Gastrocnemius medialis (tissue), 4 donors: ENCODE measurements around the gene SPG7. TPM values are rescaled to one million over a fixed set of nuclear protein-coding genes. Genes with fewer than 3 reads are reported as not detected.
A peak's percentile ranks its signal among the peaks of the same experiment; 100 is the strongest.
"Not testable (repeated sequence)": the region's sequence is repeated elsewhere in the genome, so short reads cannot be mapped to it uniquely, and the experiment has no call there.

ENCODE experiments used
- ATAC-seq, 2 donors: fragments of 150-250 bp; one replicate each; pipeline ENCODE4 v1.9.1; 2016
- DNase-seq, 2 donors: peaks; one replicate each; pipeline ENCODE4 v3.0.0-alpha.2; 2019
- H3K27ac ChIP-seq, 4 donors: fragments of 200-600 bp; sonication (generic); 1 replicate in 1 of 4; 2 replicates in 3 of 4; pipeline ENCODE4 v1.5.1; 2016 to 2018; ENCODE audit warnings: mild to moderate bottlenecking in 2 of 4, moderate library complexity in 1 of 4
- H3K27me3 ChIP-seq, 3 donors: fragments of 200-600 bp; sonication (generic) in 2 of 3; 1 replicate in 1 of 3; 2 replicates in 2 of 3; pipeline versions ENCODE4 v1.5.1 to v1.6.0; 2016 to 2019; ENCODE audit warnings: mild to moderate bottlenecking in 1 of 3, moderate library complexity in 1 of 3
- H3K36me3 ChIP-seq, 2 donors: fragments of 200-600 bp; sonication (generic) in 1 of 2; one replicate each; pipeline ENCODE4 v1.5.1; 2017 to 2018
- H3K4me1 ChIP-seq, 2 donors: fragments of 200-600 bp; sonication (generic) in 1 of 2; one replicate each; pipeline ENCODE4 v1.5.1; 2016 to 2017; ENCODE audit warnings: mild to moderate bottlenecking in 2 of 2
- H3K4me3 ChIP-seq, 4 donors: fragments of 200-600 bp; sonication (generic) in 3 of 4; 1 replicate in 1 of 4; 2 replicates in 3 of 4; pipeline ENCODE4 v1.5.1; 2016 to 2019; ENCODE audit warnings: mild to moderate bottlenecking in 2 of 4
- H3K9me3 ChIP-seq, 3 donors: fragments of 200-600 bp; sonication (generic) in 2 of 3; 1 replicate in 1 of 3; 2 replicates in 2 of 3; pipeline ENCODE4 v1.5.1; 2016 to 2019
- POLR2A ChIP-seq, 2 donors: fragments of 450-650 bp; IDR thresholded peaks; one replicate each; pipeline ENCODE4 v1.6.1; 2017; ENCODE audit warnings: antibody characterized with exemption in 2 of 2, mild to moderate bottlenecking in 2 of 2, moderate library complexity in 2 of 2
- in situ Hi-C, 4 donors: fragments of 200-750 bp; cut with MboI; loops; one replicate each; pipeline versions ENCODE4 v1.15.0 to v1.8.0; 2017; ENCODE audit warnings: low sequenced_read_pairs in 4 of 4
- intact Hi-C: fragments of 100-400 bp; cut with DNase I; formaldehyde crosslinking; loops from one replicate; pipeline ENCODE4 v1.15.1; 2023; ENCODE audit warnings: low total_unique reads
- total RNA-seq, 4 donors: library from RNA; depleted of rRNA; stranded (reverse); fragments of >200 nt; gene quantifications; one replicate each; pipeline versions ENCODE4 v1.1.0 to v1.2.3, GENCODE V29; 2016
- TF ChIP-seq, protein P1 (sequence below), 5 experiments: fragments of 450-650 bp in 3 of 5; fragments of 200-600 bp in 2 of 5; sonication (generic) in 2 of 5; IDR thresholded peaks in 4 of 5; conservative IDR thresholded peaks in 1 of 5; 1 replicate in 4 of 5; 2 replicates in 1 of 5; pipeline ENCODE4 v1.5.1; 2016 to 2019; ENCODE audit warnings: antibody characterized with exemption in 5 of 5, mild to moderate bottlenecking in 3 of 5, moderate library complexity in 3 of 5

SPG7 gene
- total RNA-seq: 100 to 1,000 TPM in 2 of 4 donors, 10 to 100 TPM in 2; 67.7 to 117 (median 100.0) TPM

DNA sequence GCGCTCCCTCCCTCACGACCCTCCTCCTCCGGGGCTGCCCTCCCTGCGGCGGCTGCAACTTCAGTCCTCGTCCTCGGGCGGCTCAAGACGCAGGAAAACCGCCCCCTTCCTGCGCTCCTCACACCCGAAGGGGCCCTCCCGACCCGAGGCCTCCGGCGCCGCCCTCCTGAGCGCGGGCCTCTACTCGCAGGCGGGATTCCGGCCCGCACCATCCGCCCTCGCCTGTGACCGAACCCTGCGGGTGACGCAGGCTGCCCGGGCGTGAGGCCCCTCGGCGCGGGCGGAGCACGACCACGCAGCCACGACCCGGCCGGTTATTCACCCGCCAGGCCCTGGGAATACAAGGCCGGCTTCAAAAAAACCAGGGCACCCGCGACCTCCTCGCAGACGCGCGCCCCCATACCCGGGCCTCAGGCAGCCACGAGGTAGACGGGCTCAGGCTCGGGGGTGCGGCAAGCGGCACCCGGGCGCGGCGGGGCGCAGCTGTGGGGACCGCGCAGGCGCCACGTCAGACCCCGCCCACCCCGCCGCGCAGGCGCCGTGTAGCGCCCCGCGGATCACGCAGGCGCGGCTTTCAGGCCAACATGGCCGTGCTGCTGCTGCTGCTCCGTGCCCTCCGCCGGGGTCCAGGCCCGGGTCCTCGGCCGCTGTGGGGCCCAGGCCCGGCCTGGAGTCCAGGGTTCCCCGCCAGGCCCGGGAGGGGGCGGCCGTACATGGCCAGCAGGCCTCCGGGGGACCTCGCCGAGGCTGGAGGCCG lies at the start of gene SPG7:
TSS of gene SPG7 (plus strand) at position 570 of the 757 bp plus-strand sequence. CDS start at position 585, 15 bp downstream.
- intact Hi-C loops: loop anchor here (1.0 to 2.0 kb wide), 2 partner anchors 18 to 267 kb away; partner anchors contain the start of gene ANKRD11
- ATAC-seq: peak; percentile 87 to 92
- no peaks in the 10 kb centered on the region for H3K9me3 ChIP-seq
- TF ChIP-seq POLR2A (IDR thresholded peaks at IDR 0.05): peak; percentile 98
- TF ChIP-seq, protein P1, sequence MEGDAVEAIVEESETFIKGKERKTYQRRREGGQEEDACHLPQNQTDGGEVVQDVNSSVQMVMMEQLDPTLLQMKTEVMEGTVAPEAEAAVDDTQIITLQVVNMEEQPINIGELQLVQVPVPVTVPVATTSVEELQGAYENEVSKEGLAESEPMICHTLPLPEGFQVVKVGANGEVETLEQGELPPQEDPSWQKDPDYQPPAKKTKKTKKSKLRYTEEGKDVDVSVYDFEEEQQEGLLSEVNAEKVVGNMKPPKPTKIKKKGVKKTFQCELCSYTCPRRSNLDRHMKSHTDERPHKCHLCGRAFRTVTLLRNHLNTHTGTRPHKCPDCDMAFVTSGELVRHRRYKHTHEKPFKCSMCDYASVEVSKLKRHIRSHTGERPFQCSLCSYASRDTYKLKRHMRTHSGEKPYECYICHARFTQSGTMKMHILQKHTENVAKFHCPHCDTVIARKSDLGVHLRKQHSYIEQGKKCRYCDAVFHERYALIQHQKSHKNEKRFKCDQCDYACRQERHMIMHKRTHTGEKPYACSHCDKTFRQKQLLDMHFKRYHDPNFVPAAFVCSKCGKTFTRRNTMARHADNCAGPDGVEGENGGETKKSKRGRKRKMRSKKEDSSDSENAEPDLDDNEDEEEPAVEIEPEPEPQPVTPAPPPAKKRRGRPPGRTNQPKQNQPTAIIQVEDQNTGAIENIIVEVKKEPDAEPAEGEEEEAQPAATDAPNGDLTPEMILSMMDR (IDR thresholded peaks at IDR 0.05 in 4 of 5, conservative IDR thresholded peaks at IDR 0.05 in 1 of 5): peak in 2 of 5 experiments; percentile 7 to 19
- peak within 1 kb of the TSS; percentile 70 to 98 (median 86) for H3K4me3 ChIP-seq
- in situ Hi-C loops: loop anchor here in 3 of 4 donors (10.0 to 25.0 kb wide), 3 partner anchors 171 to 271 kb away; no protein-coding TSS in a partner anchor
- H3K4me1 ChIP-seq: peaks cover 26 to 31% of the 10 kb centered on the region in 2 donors
- peaks cover 0 to 27% of the 10 kb centered on the region in 2 donors for H3K36me3 ChIP-seq
- peak; percentile 59 to 77 for DNase-seq
- no peaks in the 10 kb centered on the region for H3K27me3 ChIP-seq
- H3K27ac ChIP-seq: peak within 1 kb of the TSS; percentile 82 to 98 (median 94)

DNA sequence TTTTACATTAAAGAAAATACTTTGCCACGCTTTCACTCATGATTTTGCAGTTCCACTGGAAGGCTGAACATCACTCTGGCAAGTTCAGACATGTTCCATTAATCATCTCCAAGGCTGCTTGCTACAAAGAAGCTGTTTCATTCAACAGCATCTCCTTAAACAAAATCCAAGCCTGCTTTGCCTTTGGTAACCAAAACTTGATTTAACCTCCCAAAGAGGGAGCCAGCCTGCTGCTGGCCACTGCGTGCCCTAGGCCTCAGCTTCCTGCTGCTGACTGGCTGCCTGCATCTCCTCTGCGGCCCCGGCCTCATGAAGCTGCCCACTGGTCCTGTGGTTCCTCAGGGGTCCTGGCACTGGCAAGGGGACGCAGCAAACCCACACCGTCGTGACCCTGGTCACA lies 49.7 kb upstream of the SPG7 start:
- no peak for DNase-seq
- Histone ChIP-seq H3K27me3 (no peaks in the 10 kb centered on the region), H3K27ac (no peak overlapping the region), H3K4me3 (no peak overlapping the region), H3K9me3 (no peaks in the 10 kb centered on the region), H3K36me3 (no peaks in the 10 kb centered on the region), H3K4me1 (peaks cover 18 to 41% of the 10 kb centered on the region in 2 donors)
- intact Hi-C loops: no loop called here
- in situ Hi-C loops: no loop called here
- ATAC-seq: no peak
- TF ChIP-seq, protein P1 (IDR thresholded peaks at IDR 0.05 in 4 of 5, conservative IDR thresholded peaks at IDR 0.05 in 1 of 5): no peak
- no peak for TF ChIP-seq POLR2A (IDR thresholded peaks at IDR 0.05)

DNA sequence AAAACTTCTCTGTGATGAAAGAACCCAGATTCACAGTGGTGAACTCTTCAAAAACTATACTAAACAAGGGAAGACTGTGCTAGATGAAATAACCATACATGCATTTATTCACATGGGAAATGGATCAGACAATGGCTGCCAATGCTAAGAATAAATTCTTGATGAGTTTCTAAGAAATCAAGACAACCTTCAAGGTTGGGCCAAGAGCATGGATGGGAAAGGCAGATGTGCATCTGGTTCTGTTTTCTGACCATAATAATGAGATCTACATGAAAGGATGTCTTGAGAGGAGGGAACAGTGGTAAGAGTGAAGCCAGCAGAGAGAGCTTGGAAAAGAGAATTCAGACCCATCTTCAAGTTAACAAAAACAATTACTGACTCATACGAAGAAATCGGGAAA lies 49.2 kb upstream of the SPG7 start:
- Histone ChIP-seq H3K27me3 (no peaks in the 10 kb centered on the region), H3K4me1 (peaks cover 14 to 36% of the 10 kb centered on the region in 2 donors), H3K27ac (no peak overlapping the region), H3K36me3 (no peaks in the 10 kb centered on the region), H3K9me3 (no peaks in the 10 kb centered on the region), H3K4me3 (no peak overlapping the region)
- DNase-seq (no peak), ATAC-seq (no peak)
- in situ Hi-C loops (no loop called here), intact Hi-C loops (no loop called here)
- TF ChIP-seq, protein P1 (IDR thresholded peaks at IDR 0.05 in 4 of 5, conservative IDR thresholded peaks at IDR 0.05 in 1 of 5): no peak
- TF ChIP-seq POLR2A (IDR thresholded peaks at IDR 0.05): no peak

DNA sequence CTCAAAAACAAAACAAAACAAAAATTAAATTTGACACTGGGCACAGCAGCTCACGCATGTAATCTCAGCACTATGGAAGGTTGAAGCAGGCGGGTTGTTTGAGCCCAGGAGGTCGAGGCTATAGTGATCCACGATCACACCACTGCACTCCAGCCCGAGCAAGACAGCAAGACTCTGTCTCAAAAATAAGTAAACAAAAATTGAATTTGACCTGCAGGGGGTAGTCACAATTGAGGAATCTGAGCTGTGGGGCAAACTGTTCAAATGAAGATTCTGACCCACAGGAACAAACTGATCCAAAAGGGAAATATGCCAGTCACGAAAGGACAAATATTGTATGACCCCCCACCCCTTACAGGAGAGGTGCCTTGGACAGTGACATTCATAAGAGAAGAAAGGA lies 47.6 kb upstream of the SPG7 start:
- no peaks in the 10 kb centered on the region for H3K9me3 ChIP-seq
- H3K4me3 ChIP-seq: no peak overlapping the region
- no peaks in the 10 kb centered on the region for H3K36me3 ChIP-seq
- intact Hi-C loops: no loop called here
- TF ChIP-seq, protein P1 (IDR thresholded peaks at IDR 0.05 in 4 of 5, conservative IDR thresholded peaks at IDR 0.05 in 1 of 5): no peak
- TF ChIP-seq POLR2A (IDR thresholded peaks at IDR 0.05): no peak
- H3K27me3 ChIP-seq: no peaks in the 10 kb centered on the region
- no peak for ATAC-seq
- DNase-seq: no peak
- in situ Hi-C loops: no loop called here
- H3K27ac ChIP-seq: no peak overlapping the region
- peaks cover 12 to 31% of the 10 kb centered on the region in 2 donors for H3K4me1 ChIP-seq

DNA sequence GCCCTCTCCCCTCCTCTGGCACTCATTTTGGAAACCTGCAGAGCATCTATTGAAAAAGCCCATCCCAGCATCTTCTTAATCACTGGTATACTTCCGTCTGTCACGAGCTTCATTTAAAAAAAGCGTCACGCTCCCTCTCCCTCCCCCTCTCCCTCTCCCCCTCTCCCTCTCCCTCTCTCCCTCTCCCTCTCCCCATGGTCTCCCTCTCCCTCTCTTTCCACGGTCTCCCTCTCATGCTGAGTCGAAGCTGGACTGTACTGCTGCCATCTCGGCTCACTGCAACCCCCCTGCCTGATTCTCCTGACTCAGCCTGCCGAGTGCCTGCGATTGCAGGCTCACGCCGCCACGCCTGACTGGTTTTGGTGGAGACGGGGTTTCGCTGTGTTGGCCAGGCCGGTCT lies 46.3 kb upstream of the SPG7 start:
- peaks cover 24 to 31% of the 10 kb centered on the region in 2 donors for H3K4me1 ChIP-seq
- intact Hi-C loops: not testable (repeated sequence)

DNA sequence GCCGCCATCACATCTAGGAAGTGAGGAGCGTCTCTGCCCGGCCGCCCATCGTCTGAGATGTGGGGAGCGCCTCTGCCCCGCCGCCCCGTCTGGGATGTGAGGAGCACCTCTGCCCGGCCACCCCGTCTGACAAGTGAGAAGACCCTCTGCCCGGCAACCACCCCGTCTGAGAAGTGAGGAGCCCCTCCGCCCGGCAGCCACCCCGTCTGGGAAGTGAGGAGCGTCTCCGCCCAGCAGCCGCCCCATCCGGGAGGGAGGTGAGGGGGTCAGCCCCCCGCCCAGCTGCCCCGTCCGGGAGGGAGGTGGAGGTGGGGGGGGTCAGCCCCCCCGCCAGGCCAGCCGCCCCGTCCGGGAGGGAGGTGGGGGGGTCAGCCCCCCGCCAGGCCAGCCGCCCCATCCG lies 45.6 kb upstream of the SPG7 start:
- in situ Hi-C loops, DNase-seq, H3K27me3 ChIP-seq, H3K36me3 ChIP-seq, H3K9me3 ChIP-seq, intact Hi-C loops, H3K27ac ChIP-seq, ATAC-seq, H3K4me3 ChIP-seq: not testable (repeated sequence)
- H3K4me1 ChIP-seq: peaks cover 29 to 34% of the 10 kb centered on the region in 2 donors

More for the DNA sequence above, 46.3 kb upstream of the SPG7 start:
- H3K36me3 ChIP-seq, ATAC-seq, DNase-seq, H3K4me3 ChIP-seq, H3K9me3 ChIP-seq, H3K27me3 ChIP-seq, H3K27ac ChIP-seq, in situ Hi-C loops: not testable (repeated sequence)

DNA sequence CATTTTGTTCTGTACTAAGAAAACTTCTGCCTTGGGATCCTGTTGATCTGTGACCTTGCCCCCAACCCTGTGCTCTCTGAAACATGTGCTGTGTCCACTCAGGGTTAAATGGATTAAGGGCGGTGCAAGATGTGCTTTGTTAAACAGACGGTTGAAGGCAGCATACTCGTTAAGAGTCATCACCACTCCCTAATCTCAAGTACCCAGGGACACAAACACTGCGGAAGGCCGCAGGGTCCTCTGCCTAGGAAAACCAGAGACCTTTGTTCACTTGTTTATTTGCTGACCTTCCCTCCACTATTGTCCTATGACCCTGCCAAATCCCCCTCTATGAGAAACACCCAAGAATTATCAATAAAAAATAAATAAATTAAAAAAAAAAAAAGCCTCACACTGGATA lies 44.9 kb upstream of the SPG7 start:
- in situ Hi-C loops, intact Hi-C loops: not testable (repeated sequence)

More for the DNA sequence above, 44.9 kb upstream of the SPG7 start:
- not testable (repeated sequence) for H3K9me3 ChIP-seq, DNase-seq, ATAC-seq, H3K27ac ChIP-seq, H3K27me3 ChIP-seq, H3K4me3 ChIP-seq, H3K36me3 ChIP-seq
- peaks cover 35 to 40% of the 10 kb centered on the region in 2 donors for H3K4me1 ChIP-seq
